K562 (cell line): ENCODE data around the gene EPHA1. TPM values are rescaled to one million over a fixed set of nuclear protein-coding genes. Genes with fewer than 3 reads are reported as not detected.
A peak's percentile ranks its signal among the peaks of the same experiment; 100 is the strongest.

Experiments used
- ATF7 ChIP-seq: fragments of 450-650 bp; IDR thresholded peaks from 2 replicates; pipeline ENCODE4 v1.7.1; 2014; ENCODE audit warnings: mild to moderate bottlenecking, moderate library complexity
- BRD4 ChIP-seq: fragments of 200-600 bp; sonication (generic); IDR thresholded peaks from 2 replicates; pipeline ENCODE4 v1.6.1; 2017; ENCODE audit warnings: inconsistent platforms
- CBFA2T3 ChIP-seq: fragments of 450-650 bp; IDR thresholded peaks from 2 replicates; pipeline ENCODE4 v1.6.1; 2017
- ELF1 ChIP-seq: fragments of 200-800 bp; sonication (Bioruptor generic); IDR thresholded peaks from 2 replicates; pipeline ENCODE4 v1.6.1; 2016; ENCODE audit warnings: missing genetic modification characterization, missing compliant biosample characterization
- MAFG ChIP-seq: fragments of 450-650 bp; conservative IDR thresholded peaks from 2 replicates; pipeline ENCODE4 v1.6.1; 2016; ENCODE audit warnings: missing genetic modification characterization, missing compliant biosample characterization
- MAZ ChIP-seq, 2 experiments: fragments of 450-650 bp in 1 of 2; sonication (generic) in 1 of 2; formaldehyde crosslinking; IDR thresholded peaks in 1 of 2; conservative IDR thresholded peaks in 1 of 2; 2 replicates each; pipeline versions ENCODE4 v1.4.0 to v1.5.0; 2020; ENCODE audit warnings: mild to moderate bottlenecking in 1 of 2, missing genetic modification reagents in 1 of 2
- MTA3 ChIP-seq: fragments of 450-650 bp; formaldehyde crosslinking; IDR thresholded peaks from 2 replicates; pipeline ENCODE4 v1.6.1; 2017; ENCODE audit warnings: mild to moderate bottlenecking, borderline replicate concordance
- PHF21A ChIP-seq: fragments of 450-650 bp; IDR thresholded peaks from 2 replicates; pipeline ENCODE4 v1.6.1; 2017; ENCODE audit warnings: low read depth, borderline replicate concordance
- SMC3 ChIP-seq: conservative IDR thresholded peaks from 2 replicates; pipeline ENCODE4 v1.6.1; 2011; ENCODE audit warnings: low read depth, low read length, improper control_type of control experiment; ENCODE audit not compliant: insufficient read depth
- SOX6 ChIP-seq: fragments of 450-650 bp; IDR thresholded peaks from 2 replicates; pipeline ENCODE4 v1.6.1; 2014; ENCODE audit warnings: mild to moderate bottlenecking
- SPI1 ChIP-seq: IDR thresholded peaks from 2 replicates; pipeline ENCODE4 v1.6.1; 2011; ENCODE audit warnings: low read depth, low read length, control low read depth, borderline replicate concordance
- TEAD4 ChIP-seq, 2 experiments: sonication (generic) in 1 of 2; formaldehyde crosslinking in 1 of 2; IDR thresholded peaks; 2 replicates each; pipeline versions ENCODE4 v1.6.1 to v1.8.0; 2012 to 2022; ENCODE audit warnings: borderline replicate concordance in 1 of 2, inconsistent platforms in 1 of 2, low read length in 1 of 2, mild to moderate bottlenecking in 1 of 2, missing genetic modification reagents in 1 of 2
- polyA plus RNA-seq, 8 experiments: library from polyadenylated mRNA; depleted of rRNA in 4 of 8; stranded (reverse) in 5 of 8; unstranded in 3 of 8; fragments of >200 nt; fragmentation: Nextera tagmentation in 2 of 8; fragmentation: Illumina TruSeq in 1 of 8; extraction: Ambion mirVana in 2 of 8; extraction: Trizol in 1 of 8; gene quantifications; 2 replicates each; pipeline versions ENCODE4 v1.2.1 to v1.2.3, GENCODE V29; 2011 to 2014; ENCODE audit warnings: inconsistent platforms in 1 of 8, missing spikeins in 1 of 8
- total RNA-seq, 7 experiments: library from RNA; depleted of rRNA in 6 of 7; stranded (reverse); fragments of >200 nt in 6 of 7; fragmentation: Illumina TruSeq in 2 of 7; extraction: Trizol in 2 of 7; gene quantifications; 2 replicates each; pipeline versions ENCODE4 v1.2.1 to v1.2.3, GENCODE V29; 2011 to 2021; ENCODE audit warnings: low replicate concordance in 1 of 7
- TF ChIP-seq, protein P1 (sequence below), 2 experiments: fragments of 450-650 bp; IDR thresholded peaks; 2 replicates each; pipeline ENCODE4 v1.6.1; 2016; ENCODE audit warnings: mild to moderate bottlenecking in 2 of 2, borderline replicate concordance in 1 of 2, low read depth in 1 of 2, moderate library complexity in 1 of 2
- TF ChIP-seq, protein P2 (sequence below): sonication (generic); formaldehyde crosslinking; IDR thresholded peaks from 2 replicates; pipeline ENCODE4 v1.8.0; 2022; ENCODE audit warnings: mild to moderate bottlenecking, low read depth, missing genetic modification reagents
- TF ChIP-seq, protein P3 (sequence below), 2 experiments: IDR thresholded peaks; 2 replicates each; pipeline ENCODE4 v1.6.1; 2012; ENCODE audit warnings: improper control_type of control experiment in 2 of 2, low read depth in 2 of 2, low read length in 2 of 2, borderline replicate concordance in 1 of 2

Gene EPHA1
- total and polyA plus RNA-seq, 9 of the 15 experiments (the other 6 are each of a cell fraction or from before 2014, with no cell fraction given): 0.22 to 0.57 (median 0.32) TPM; not detected in 6

DNA sequence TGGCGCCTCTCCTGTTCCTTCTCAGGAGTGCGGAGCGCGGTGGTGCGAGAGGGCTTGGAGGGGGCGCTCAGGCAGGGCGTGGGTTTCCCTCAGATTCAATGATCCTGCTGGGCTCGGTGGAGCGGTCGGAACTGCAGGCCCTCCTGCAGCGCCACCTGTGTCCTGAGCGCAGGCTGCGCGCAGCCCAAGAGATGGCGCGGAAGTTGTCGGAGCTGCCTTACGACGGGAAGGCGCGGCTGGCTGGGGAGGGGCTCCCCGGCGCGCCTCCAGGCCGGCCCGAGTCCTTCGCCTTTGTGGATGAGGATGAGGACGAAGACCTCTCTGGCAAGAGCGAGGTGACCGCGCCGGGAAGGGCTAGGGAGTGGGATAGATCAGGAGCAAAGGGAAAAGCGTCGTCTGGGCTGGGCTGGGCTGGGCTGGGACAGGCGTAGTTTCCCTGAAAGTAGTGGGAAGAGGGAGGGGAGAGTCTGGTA lies 63.2 kb downstream of the EPHA1 start (continued):
- TF ChIP-seq, protein P1, sequence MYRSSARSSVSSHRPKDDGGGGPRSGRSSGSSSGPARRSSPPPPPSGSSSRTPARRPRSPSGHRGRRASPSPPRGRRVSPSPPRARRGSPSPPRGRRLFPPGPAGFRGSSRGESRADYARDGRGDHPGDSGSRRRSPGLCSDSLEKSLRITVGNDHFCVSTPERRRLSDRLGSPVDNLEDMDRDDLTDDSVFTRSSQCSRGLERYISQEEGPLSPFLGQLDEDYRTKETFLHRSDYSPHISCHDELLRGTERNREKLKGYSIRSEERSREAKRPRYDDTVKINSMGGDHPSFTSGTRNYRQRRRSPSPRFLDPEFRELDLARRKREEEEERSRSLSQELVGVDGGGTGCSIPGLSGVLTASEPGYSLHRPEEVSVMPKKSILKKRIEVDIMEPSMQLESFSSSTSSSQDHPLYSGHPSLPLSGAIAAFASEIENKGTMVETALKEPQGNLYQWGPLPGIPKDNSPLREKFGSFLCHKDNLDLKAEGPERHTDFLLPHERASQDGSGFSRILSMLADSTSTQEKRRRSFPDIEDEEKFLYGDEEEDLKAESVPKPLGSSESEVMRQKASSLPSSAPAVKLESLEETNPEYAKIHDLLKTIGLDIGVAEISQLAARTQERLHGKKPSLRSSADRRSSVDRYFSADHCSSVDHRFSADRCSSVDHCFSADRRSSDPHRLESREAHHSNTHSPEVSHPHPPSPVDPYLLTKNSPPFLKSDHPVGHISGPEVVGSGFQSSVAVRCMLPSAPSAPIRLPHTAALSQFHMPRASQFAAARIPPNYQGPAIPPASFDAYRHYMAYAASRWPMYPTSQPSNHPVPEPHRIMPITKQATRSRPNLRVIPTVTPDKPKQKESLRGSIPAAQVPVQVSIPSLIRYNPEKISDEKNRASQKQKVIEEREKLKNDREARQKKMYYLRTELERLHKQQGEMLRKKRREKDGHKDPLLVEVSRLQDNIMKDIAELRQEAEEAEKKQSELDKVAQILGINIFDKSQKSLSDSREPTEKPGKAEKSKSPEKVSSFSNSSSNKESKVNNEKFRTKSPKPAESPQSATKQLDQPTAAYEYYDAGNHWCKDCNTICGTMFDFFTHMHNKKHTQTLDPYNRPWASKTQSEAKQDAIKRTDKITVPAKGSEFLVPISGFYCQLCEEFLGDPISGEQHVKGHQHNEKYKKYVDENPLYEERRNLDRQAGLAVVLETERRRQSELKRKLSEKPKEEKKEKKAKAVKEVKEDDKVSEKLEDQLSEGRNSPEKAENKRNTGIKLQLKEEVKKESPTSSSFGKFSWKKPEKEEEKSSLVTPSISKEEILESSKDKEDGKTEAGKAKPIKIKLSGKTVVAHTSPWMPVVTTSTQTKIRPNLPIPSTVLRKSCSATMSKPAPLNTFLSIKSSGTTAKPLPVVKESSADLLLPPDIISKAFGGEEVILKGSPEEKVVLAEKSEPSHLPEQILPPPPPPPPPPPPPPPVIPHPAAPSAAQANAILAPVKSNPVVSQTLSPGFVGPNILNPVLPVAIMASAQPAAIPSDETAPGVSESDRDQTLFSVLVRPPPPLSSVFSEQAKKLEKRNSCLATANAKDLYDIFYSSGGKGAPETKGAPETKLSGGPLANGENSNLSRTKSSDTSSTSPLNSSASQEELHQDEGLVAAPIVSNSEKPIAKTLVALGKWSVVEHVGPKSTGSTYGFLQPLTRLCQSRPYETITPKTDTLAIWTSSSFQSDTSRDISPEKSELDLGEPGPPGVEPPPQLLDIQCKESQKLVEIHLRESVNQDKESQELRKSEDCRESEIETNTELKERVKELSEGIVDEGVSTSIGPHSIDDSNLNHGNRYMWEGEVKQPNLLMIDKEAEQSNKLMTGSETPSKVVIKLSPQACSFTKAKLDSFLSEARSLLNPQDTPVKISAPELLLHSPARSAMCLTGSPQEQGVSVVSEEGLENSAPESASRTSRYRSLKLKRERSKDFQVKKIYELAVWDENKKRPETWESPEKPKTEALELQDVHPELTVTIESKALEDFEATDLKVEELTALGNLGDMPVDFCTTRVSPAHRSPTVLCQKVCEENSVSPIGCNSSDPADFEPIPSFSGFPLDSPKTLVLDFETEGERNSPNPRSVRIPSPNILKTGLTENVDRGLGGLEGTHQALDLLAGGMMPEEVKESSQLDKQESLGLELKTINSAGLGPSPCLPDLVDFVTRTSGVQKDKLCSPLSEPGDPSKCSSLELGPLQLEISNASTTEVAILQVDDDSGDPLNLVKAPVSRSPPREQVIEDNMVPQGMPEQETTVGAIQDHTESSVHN (IDR thresholded peaks at IDR 0.05; ENCODE audit: borderline replicate concordance in 1 of 2, low read depth in 1 of 2): no peak
- 0 out of 2 replicates have a peak, but pooled peaks have one; percentile 50 for TF ChIP-seq SOX6
- TF ChIP-seq ELF1 (tag): peak; percentile 49; the same call in 1 of the 2 replicates
- TF ChIP-seq TEAD4 (IDR thresholded peaks at IDR 0.05; ENCODE audit: low read length): 0 out of 2 replicates have a peak, but pooled peaks have one; percentile 24
- no peak for TF ChIP-seq TEAD4 (CRISPR knock-in tag; IDR thresholded peaks at IDR 0.05; ENCODE audit: borderline replicate concordance)
- TF ChIP-seq ATF7: peak; percentile 35; the same call in 1 of the 2 replicates
- TF ChIP-seq BRD4: no peak
- peak in 1 of 2 experiments; percentile 84; a peak in 2 of 4 replicates for TF ChIP-seq MAZ (CRISPR knock-in tag; conservative IDR thresholded peaks at IDR 0.05 in 1 of 2, IDR thresholded peaks at IDR 0.05 in 1 of 2)
- peak; percentile 42; the same call in 1 of the 2 replicates for TF ChIP-seq MTA3
- TF ChIP-seq CBFA2T3: no peak
- TF ChIP-seq, protein P2, sequence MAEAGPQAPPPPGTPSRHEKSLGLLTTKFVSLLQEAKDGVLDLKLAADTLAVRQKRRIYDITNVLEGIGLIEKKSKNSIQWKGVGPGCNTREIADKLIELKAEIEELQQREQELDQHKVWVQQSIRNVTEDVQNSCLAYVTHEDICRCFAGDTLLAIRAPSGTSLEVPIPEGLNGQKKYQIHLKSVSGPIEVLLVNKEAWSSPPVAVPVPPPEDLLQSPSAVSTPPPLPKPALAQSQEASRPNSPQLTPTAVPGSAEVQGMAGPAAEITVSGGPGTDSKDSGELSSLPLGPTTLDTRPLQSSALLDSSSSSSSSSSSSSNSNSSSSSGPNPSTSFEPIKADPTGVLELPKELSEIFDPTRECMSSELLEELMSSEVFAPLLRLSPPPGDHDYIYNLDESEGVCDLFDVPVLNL (CRISPR knock-in tag): 0 out of 2 replicates have a peak, but pooled peaks have one; percentile 21
- TF ChIP-seq SPI1: peak; percentile 24; the same call in 1 of the 2 replicates
- TF ChIP-seq, protein P3, sequence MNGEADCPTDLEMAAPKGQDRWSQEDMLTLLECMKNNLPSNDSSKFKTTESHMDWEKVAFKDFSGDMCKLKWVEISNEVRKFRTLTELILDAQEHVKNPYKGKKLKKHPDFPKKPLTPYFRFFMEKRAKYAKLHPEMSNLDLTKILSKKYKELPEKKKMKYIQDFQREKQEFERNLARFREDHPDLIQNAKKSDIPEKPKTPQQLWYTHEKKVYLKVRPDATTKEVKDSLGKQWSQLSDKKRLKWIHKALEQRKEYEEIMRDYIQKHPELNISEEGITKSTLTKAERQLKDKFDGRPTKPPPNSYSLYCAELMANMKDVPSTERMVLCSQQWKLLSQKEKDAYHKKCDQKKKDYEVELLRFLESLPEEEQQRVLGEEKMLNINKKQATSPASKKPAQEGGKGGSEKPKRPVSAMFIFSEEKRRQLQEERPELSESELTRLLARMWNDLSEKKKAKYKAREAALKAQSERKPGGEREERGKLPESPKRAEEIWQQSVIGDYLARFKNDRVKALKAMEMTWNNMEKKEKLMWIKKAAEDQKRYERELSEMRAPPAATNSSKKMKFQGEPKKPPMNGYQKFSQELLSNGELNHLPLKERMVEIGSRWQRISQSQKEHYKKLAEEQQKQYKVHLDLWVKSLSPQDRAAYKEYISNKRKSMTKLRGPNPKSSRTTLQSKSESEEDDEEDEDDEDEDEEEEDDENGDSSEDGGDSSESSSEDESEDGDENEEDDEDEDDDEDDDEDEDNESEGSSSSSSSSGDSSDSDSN (IDR thresholded peaks at IDR 0.05; ENCODE audit: borderline replicate concordance in 1 of 2, low read depth in 2 of 2, low read length in 2 of 2): peak; percentile 34 to 92; a peak in 2 of 4 replicates
- no peak for TF ChIP-seq MAFG (tag)
- 0 out of 2 replicates have a peak, but pooled peaks have one; percentile 39 for TF ChIP-seq SMC3
- TF ChIP-seq PHF21A: 0 out of 2 replicates have a peak, but pooled peaks have one; percentile 43
